ENCODE results near the gene RALGDS.
A peak's percentile ranks its signal among the peaks of the same experiment; 100 is the strongest.

RALGDS gene

DNA sequence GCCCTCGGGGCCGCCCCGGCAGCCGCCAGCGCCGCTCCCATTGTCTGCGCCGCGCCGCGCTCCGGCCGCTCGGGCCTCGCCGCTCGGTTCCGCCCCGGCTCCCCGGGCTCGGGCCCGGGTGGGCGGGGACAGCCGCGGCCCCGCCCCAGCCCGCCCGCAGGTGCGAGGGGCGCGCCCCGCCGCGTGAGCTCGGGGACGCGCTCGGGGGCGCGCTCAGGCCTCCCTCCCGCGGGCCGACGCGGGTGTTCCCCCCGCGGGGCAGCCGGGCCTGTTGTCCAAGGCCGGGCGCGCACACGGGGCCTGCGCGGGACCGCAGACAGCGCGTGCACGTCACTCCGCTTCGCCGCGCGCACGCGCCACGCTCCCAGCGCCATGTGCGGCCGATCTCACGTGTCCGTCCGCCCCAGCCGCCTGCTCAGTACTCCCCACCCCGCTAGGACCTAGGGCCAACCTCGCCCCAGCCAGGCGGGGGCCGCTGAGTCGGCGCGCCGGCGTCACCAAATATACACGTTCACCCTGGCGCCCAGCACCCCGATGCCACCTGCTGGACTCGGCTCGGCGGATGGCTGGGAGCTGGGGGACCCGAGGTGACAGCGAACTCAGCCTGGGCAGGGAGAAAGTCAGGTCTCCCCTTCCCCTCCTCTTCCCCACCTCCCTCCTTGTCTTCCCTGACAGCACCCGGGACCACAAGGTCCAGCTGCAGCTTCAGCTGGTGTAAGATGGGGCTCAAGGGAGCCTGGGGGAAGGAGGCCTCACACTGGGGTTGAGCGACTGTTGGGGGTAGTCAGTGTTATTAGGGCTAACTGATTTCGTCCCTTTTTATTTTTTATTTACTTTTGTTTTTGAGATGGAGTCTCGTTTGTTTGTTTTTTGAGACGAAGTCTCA, 28.3 kb upstream of the RALGDS start:
- Histone ChIP-seq H3K4me2 (ENCODE audit: low read length) (peak overlapping the region; percentile 89), H3K36me3 (ENCODE audit: insufficient read depth, low read length) (no peaks in the 10 kb centered on the region), H3K4me1 (ENCODE audit: control insufficient read depth, insufficient read depth, low read length) (peaks cover 10% of the 10 kb centered on the region), H3K4me3 (ENCODE audit: low read length) (peak overlapping the region; percentile 74), H3K27me3 (ENCODE audit: control insufficient read depth, insufficient read depth, low read length) (peaks cover 13% of the 10 kb centered on the region), H3K9ac (ENCODE audit: low read depth, low read length) (peak overlapping the region; percentile 88), H3K9me3 (replicated peaks; ENCODE audit: low read length) (no peaks in the 10 kb centered on the region)

DNA sequence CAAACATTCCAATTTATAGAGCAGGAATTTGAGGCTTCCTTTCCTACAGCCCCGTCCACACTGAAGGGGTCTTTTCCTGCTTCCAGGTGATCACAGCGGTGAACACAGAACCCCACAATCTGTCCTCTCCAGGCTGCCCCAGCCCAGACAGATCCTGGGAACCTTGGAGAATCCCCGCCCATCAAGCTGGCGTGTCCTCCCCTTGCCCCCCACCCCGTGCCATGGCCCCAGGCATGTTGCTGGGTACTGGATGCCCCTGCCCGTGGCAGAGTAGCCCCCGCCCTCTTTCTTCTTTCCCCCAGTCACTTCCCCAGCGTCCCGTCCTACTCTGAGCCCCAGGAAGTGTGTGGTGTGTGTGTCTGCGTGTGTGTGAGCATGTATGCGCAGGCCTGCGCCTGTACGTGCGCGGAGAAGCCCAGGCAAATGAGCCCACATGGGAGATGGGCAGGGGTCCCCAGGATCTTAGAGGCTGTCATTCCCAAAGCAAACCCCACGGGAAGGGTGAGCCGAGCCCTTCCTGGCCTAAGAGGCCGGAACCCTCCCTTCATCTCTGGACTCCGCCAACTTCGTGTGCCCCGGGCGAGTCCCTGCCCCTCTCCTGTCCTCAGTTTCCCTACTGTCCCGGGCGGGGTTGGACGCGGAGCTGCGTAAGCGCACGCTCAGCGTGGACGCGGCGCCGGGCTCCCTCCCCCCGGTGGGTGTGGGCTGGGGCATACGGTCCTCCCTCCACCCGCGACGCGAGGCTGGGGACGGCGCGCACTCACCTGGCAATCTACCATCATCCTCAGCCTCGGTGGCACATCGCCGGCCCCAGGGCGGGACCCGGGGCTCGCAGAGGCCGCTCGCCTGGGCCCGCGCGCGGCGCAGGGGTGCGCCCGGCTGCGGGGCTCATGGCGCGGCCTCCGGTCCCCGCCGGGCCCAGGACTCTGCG, 27.4 kb upstream of the RALGDS start:
- Histone ChIP-seq H3K36me3 (ENCODE audit: insufficient read depth, low read length) (no peaks in the 10 kb centered on the region), H3K4me3 (ENCODE audit: low read length) (peak overlapping the region; percentile 74), H3K27me3 (ENCODE audit: control insufficient read depth, insufficient read depth, low read length) (peaks cover 6% of the 10 kb centered on the region), H3K4me1 (ENCODE audit: control insufficient read depth, insufficient read depth, low read length) (peaks cover 15% of the 10 kb centered on the region), H3K4me2 (ENCODE audit: low read length) (peak overlapping the region; percentile 89), H3K9me3 (replicated peaks; ENCODE audit: low read length) (no peaks in the 10 kb centered on the region), H3K9ac (ENCODE audit: low read depth, low read length) (peak overlapping the region; percentile 88)

DNA sequence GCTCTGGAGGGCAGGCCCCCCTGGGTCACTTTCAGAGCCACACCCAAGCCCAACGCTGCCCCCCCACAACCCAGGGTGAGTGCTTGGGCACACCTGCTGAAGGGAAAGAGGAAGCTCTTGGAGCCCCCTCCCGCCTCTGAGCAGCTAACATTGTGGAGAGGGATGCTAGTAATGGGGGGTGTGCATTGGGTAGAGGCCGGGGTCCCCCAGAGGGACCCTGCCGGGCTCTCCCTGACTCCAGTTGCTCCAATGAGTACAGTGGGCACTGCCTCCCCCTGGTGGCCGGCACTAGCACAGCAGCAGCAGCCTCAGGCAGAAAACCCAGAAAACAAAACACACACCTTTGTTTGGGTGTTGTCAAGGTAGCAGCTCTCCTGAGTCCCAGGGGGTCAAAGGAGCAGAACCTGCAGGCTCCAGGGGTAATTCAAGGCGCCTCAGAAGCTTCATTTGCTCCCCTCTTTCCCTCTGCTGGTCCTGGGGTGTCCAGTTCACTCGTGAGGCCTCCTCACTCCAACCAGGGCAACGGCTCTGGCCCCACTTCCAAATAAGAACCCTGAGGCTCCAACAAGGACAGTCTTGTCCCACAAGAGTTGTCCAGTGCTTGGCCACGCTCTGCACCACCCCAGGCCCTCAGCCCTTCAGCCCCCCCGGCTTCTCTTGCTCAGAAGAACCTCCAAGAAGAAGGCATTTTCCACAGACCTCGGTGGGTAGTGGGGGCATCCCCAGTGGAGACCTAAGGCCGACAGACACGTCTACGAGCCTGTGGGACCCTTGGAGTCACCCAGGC, 26.6 kb upstream of the RALGDS start:
- Histone ChIP-seq H3K4me3 (ENCODE audit: low read length) (peak overlapping the region; percentile 74), H3K27me3 (ENCODE audit: control insufficient read depth, insufficient read depth, low read length) (no peaks in the 10 kb centered on the region), H3K4me1 (ENCODE audit: control insufficient read depth, insufficient read depth, low read length) (peaks cover 15% of the 10 kb centered on the region), H3K36me3 (ENCODE audit: insufficient read depth, low read length) (no peaks in the 10 kb centered on the region), H3K9me3 (replicated peaks; ENCODE audit: low read length) (no peaks in the 10 kb centered on the region), H3K4me2 (ENCODE audit: low read length) (peak overlapping the region; percentile 89), H3K9ac (ENCODE audit: low read depth, low read length) (peak overlapping the region; percentile 10)

DNA sequence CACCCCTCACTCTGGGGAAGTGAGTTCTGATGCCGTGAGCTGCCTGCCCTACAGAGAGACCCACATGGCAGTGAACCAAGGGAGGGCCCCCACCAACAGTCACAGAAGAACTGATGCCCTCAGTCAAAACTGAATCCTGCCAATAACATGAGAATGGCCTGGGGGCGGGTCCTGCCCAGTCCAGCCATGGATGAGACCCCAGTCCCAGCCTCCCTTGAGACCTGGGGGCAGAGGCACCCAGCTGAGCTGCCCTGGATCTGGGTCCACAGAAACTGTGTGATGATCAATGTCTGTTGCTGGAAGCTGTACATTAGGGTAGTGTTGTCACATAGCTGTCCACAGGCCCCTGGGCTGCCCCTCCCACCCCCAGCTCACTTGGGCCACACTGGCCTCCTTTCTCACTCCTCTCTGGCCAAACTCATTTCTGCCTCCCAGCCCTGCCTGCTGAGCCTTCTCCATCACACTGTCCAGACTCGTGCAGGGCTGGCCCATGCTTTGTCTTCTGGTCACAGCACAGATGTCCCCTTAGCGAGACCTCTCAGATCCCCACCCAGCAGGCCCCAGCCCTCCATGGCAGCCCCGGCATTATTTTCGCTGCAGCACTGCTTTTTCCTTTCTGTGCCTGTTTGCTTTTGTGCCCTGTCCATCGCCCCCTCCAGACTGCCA, 25.8 kb upstream of the RALGDS start:
- H3K9ac ChIP-seq (ENCODE audit: low read depth, low read length) = no peak overlapping the region

DNA sequence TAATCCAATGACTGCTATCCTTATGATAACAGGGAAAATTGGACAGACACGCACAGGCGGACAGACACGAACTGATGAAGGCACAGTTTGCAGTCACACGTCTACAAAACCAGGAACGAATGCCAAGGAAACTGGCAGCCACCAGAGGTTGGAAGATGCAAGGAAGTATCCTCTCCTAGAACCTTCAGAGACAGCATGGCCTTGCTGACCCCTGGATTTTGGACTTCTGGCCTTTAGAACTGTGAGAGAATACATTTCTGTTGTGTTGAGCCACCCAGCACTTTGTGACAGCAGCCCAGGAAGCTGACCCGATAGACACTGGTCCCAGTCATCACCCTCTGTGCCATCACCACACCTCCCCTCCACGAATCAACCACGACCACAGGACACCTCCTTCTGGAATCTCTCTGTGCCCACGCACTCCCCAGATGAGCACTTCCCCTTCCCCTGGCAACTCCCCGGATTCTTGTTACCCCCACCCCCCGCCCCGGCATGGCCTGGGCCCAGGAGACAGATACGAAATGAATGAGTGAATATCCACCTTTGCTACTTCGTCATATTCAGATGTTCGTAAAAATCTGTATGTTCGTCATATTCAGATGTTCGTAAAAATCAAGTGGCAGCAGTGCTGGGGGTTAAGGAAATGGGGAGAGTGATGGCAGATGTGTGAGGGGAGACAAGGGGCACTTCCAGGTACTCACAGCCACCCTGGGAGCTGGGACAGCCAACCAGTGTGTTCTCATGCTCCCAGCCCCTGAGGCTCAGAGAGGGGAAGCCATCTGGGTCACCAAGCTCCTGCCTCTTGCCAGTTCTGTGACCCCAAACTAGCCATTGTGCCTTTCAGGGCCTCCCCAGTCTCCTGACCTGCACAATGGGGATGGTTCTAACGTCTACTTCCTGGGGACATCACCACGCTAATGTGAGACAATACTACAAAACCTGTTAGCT, 24.1 kb upstream of the RALGDS start:
- peak overlapping the region; percentile 70 for H3K4me3 ChIP-seq (ENCODE audit: low read length)
- peak overlapping the region; percentile 37 for H3K9ac ChIP-seq (ENCODE audit: low read depth, low read length)

More for the DNA sequence above, 25.8 kb upstream of the RALGDS start:
- no peak overlapping the region for H3K4me3 ChIP-seq (ENCODE audit: low read length)
- no peaks in the 10 kb centered on the region for H3K9me3 ChIP-seq (replicated peaks; ENCODE audit: low read length)
- H3K36me3 ChIP-seq (ENCODE audit: insufficient read depth, low read length) = no peaks in the 10 kb centered on the region
- H3K4me2 ChIP-seq (ENCODE audit: low read length) = peak overlapping the region; percentile 89
- no peaks in the 10 kb centered on the region for H3K27me3 ChIP-seq (ENCODE audit: control insufficient read depth, insufficient read depth, low read length)
- H3K4me1 ChIP-seq (ENCODE audit: control insufficient read depth, insufficient read depth, low read length) = peaks cover 15% of the 10 kb centered on the region

DNA sequence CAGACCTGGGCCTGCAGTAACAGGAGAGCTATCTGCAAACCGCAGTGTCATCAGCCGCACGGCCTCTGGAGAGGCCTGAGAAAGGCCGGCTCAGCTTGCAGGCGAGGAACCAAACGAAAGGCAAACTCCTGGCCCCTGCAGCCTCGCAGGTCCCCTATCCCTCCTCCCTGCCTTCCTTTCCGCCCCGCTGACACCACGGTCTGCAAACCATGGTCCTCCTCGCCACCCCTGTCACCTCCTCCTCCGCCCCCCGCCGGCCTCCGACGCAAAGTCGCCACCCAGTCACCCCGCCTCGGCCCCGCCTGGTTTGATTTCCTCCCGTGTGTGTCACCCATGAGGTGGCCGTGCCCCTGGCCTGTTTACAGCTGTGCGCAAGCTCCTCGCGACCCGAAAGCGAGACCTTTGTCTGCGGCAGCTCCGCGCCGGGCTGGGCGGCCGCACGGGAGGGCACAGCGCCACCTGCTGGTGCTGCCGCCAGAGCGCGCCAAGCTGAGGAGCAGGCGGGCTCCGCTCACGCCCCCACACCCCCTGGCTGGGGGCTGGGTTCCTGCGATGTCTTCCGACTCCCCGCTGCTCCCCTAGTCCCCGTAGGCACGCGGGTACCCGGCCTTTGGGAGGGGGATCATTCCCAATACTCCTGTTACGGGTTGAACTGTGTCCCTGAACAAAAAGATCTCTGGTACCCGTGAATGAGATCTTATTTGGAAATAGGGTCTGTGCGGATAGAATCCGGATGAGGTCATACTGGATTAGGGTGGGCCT, 23.3 kb upstream of the RALGDS start:
- Histone ChIP-seq H3K9me3 (replicated peaks; ENCODE audit: low read length) (no peaks in the 10 kb centered on the region), H3K27me3 (ENCODE audit: control insufficient read depth, insufficient read depth, low read length) (no peaks in the 10 kb centered on the region), H3K4me1 (ENCODE audit: control insufficient read depth, insufficient read depth, low read length) (peaks cover 11% of the 10 kb centered on the region), H3K9ac (ENCODE audit: low read depth, low read length) (peak overlapping the region; percentile 54), H3K4me2 (ENCODE audit: low read length) (peak overlapping the region; percentile 93), H3K36me3 (ENCODE audit: insufficient read depth, low read length) (no peaks in the 10 kb centered on the region), H3K4me3 (ENCODE audit: low read length) (peak overlapping the region; percentile 70)

More for the DNA sequence above, 24.1 kb upstream of the RALGDS start:
- Histone ChIP-seq H3K4me1 (ENCODE audit: control insufficient read depth, insufficient read depth, low read length) (peaks cover 15% of the 10 kb centered on the region), H3K4me2 (ENCODE audit: low read length) (peak overlapping the region; percentile 93), H3K9me3 (replicated peaks; ENCODE audit: low read length) (no peaks in the 10 kb centered on the region), H3K27me3 (ENCODE audit: control insufficient read depth, insufficient read depth, low read length) (no peaks in the 10 kb centered on the region), H3K36me3 (ENCODE audit: insufficient read depth, low read length) (no peaks in the 10 kb centered on the region)

DNA sequence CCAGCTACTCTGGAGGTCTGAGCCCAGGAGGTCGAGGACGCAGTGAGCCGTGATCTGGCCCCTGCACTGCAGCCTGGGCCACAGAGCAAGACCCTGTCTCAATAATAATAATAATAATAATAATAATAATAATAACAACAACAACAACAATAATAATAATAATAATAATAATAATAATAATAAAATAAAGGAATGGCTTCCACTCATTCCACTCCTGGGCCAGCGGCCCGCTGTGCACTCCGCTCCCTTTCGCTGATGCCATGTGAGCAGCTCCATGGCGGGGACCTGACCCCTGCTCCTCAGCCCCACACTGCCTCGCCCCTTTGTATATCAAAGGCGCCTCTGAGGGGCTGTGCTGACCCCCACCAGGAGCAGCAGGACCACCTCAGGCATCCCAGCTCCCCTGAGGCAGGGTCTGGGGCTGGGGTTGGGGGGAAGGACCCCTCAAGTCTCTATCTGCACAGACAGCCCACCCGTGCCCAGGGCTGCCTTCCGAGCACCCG, 22.6 kb upstream of the RALGDS start:
- no peaks in the 10 kb centered on the region for H3K9me3 ChIP-seq (replicated peaks; ENCODE audit: low read length)
- H3K36me3 ChIP-seq (ENCODE audit: insufficient read depth, low read length) = no peaks in the 10 kb centered on the region
- no peak overlapping the region for H3K9ac ChIP-seq (ENCODE audit: low read depth, low read length)
- peaks cover 10% of the 10 kb centered on the region for H3K4me1 ChIP-seq (ENCODE audit: control insufficient read depth, insufficient read depth, low read length)
- H3K4me3 ChIP-seq (ENCODE audit: low read length) = no peak overlapping the region
- no peaks in the 10 kb centered on the region for H3K27me3 ChIP-seq (ENCODE audit: control insufficient read depth, insufficient read depth, low read length)
- H3K4me2 ChIP-seq (ENCODE audit: low read length) = peak overlapping the region; percentile 93

DNA sequence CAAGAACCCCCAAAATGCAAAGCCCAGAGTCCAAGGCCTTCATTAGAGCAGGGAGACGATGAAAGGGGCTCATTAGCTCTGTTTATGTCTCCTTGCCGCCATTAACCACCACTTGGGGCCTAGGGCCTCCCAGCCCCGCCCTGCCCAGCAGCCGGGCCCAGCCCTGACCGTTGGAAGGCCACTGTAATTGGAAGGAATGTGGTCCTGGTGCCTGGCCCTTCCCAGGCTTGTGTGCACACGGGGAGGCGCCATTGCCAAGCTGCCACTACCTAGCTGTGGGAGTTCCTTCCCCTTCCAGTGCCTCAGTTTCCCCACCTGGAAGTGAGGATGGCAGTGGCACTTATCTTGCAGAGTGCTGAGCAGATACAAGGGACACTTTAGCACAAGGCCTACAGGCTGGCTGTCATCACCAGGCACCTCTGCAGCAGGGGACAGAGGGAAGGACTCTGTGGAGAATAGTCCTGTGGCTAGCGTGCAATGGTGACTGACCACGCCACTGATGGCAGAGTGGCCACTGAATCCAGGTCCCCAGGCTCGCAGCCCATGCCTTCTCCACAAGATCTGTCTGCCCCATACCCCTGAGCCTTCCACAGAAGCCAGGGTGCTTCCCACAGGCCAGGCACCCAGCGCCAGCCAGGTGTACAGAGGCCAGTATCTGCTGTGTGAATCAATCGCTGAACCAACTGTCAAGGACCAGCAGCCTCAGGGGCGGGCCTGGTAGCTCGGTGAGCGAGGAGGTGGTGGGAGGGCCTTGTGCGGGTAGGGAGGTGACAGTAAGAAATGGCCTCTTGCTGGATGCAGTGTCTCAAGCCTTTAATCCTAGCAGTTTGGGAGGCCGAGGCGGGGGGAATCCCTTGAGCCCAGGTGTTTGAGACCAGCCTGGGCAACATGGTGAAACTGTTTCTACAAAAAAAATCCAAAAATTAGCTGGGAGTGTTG, 21.9 kb upstream of the RALGDS start:
- H3K9ac ChIP-seq (ENCODE audit: low read depth, low read length) = no peak overlapping the region
- no peak overlapping the region for H3K4me2 ChIP-seq (ENCODE audit: low read length)
- no peaks in the 10 kb centered on the region for H3K9me3 ChIP-seq (replicated peaks; ENCODE audit: low read length)
- H3K4me3 ChIP-seq (ENCODE audit: low read length) = no peak overlapping the region
- no peaks in the 10 kb centered on the region for H3K27me3 ChIP-seq (ENCODE audit: control insufficient read depth, insufficient read depth, low read length)
- H3K36me3 ChIP-seq (ENCODE audit: insufficient read depth, low read length) = no peaks in the 10 kb centered on the region
- H3K4me1 ChIP-seq (ENCODE audit: control insufficient read depth, insufficient read depth, low read length) = peaks cover 10% of the 10 kb centered on the region

All from skeletal muscle satellite cell (primary cell).